ENCODE measurements around the gene SLC36A1.

Gene SLC36A1

GRCh38 chr5:151509231-151509630 lies 61.8 kb downstream of the SLC36A1 start:
- Histone ChIP-seq H3K27ac (ENCODE audit: low read depth, low read length) (no peak overlapping the region), H3K4me3 (ENCODE audit: low read length) (no peak overlapping the region), H3K27me3 (ENCODE audit: insufficient read depth, low read length) (no peaks in the 10 kb centered on the region), H3K9ac (ENCODE audit: low read depth, low read length) (no peak overlapping the region), H3K36me3 (ENCODE audit: insufficient read depth, low read length) (no peaks in the 10 kb centered on the region), H3K9me3 (ENCODE audit: insufficient read depth, low read depth, low read length) (no peaks in the 10 kb centered on the region), H3K4me1 (ENCODE audit: insufficient read depth, low read length) (no peaks in the 10 kb centered on the region)
- 81% methylated on average over 5 of the region's 5 CpGs for WGBS

GRCh38 chr5:151509836-151510235 lies 62.4 kb downstream of the SLC36A1 start:
- Histone ChIP-seq H3K9me3 (ENCODE audit: insufficient read depth, low read depth, low read length) (no peaks in the 10 kb centered on the region), H3K36me3 (ENCODE audit: insufficient read depth, low read length) (no peaks in the 10 kb centered on the region), H3K4me3 (ENCODE audit: low read length) (no peak overlapping the region), H3K27ac (ENCODE audit: low read depth, low read length) (no peak overlapping the region), H3K9ac (ENCODE audit: low read depth, low read length) (no peak overlapping the region), H3K4me1 (ENCODE audit: insufficient read depth, low read length) (no peaks in the 10 kb centered on the region), H3K27me3 (ENCODE audit: insufficient read depth, low read length) (no peaks in the 10 kb centered on the region)
- 97% methylated on average over 3 of the region's 3 CpGs for WGBS

- Histone ChIP-seq H3K27me3 (ENCODE audit: insufficient read depth, low read length) (no peaks in the 10 kb centered on the region), H3K4me3 (ENCODE audit: low read length) (no peak overlapping the region), H3K9ac (ENCODE audit: low read depth, low read length) (no peak overlapping the region), H3K4me1 (ENCODE audit: insufficient read depth, low read length) (no peaks in the 10 kb centered on the region), H3K9me3 (ENCODE audit: insufficient read depth, low read depth, low read length) (no peaks in the 10 kb centered on the region), H3K36me3 (ENCODE audit: insufficient read depth, low read length) (no peaks in the 10 kb centered on the region), H3K27ac (ENCODE audit: low read depth, low read length) (no peak overlapping the region)
- WGBS, result 94% methylated on average over 8 of the region's 8 CpGs
Observed at GRCh38 chr5:151517122-151517920, 69.9 kb downstream of the SLC36A1 start.

- Histone ChIP-seq H3K9me3 (ENCODE audit: insufficient read depth, low read depth, low read length) (no peaks in the 10 kb centered on the region), H3K27ac (ENCODE audit: low read depth, low read length) (no peak overlapping the region), H3K4me1 (ENCODE audit: insufficient read depth, low read length) (no peaks in the 10 kb centered on the region), H3K36me3 (ENCODE audit: insufficient read depth, low read length) (no peaks in the 10 kb centered on the region), H3K4me3 (ENCODE audit: low read length) (no peak overlapping the region), H3K27me3 (ENCODE audit: insufficient read depth, low read length) (no peaks in the 10 kb centered on the region), H3K9ac (ENCODE audit: low read depth, low read length) (no peak overlapping the region)
- 83% methylated on average over 6 of the region's 7 CpGs for WGBS
Observed at GRCh38 chr5:151520294-151520693, 72.9 kb downstream of the SLC36A1 start.

GRCh38 chr5:151522226-151522625 lies 74.8 kb downstream of the SLC36A1 start:
- H3K27me3 ChIP-seq (ENCODE audit: insufficient read depth, low read length), result no peaks in the 10 kb centered on the region
- 84% methylated on average over 5 of the region's 5 CpGs for WGBS
- H3K36me3 ChIP-seq (ENCODE audit: insufficient read depth, low read length), result no peaks in the 10 kb centered on the region
- H3K4me3 ChIP-seq (ENCODE audit: low read length), result no peak overlapping the region
- H3K27ac ChIP-seq (ENCODE audit: low read depth, low read length), result no peak overlapping the region
- H3K4me1 ChIP-seq (ENCODE audit: insufficient read depth, low read length), result no peaks in the 10 kb centered on the region
- no peaks in the 10 kb centered on the region for H3K9me3 ChIP-seq (ENCODE audit: insufficient read depth, low read depth, low read length)
- H3K9ac ChIP-seq (ENCODE audit: low read depth, low read length), result no peak overlapping the region

- Histone ChIP-seq H3K4me1 (ENCODE audit: insufficient read depth, low read length) (no peaks in the 10 kb centered on the region), H3K36me3 (ENCODE audit: insufficient read depth, low read length) (no peaks in the 10 kb centered on the region)
- 47% methylated on average over 2 of the region's 2 CpGs for WGBS
Observed at GRCh38 chr5:151523335-151523734, 75.9 kb downstream of the SLC36A1 start.

GRCh38 chr5:151528153-151528552 lies 80.8 kb downstream of the SLC36A1 start:
- Histone ChIP-seq H3K36me3 (ENCODE audit: insufficient read depth, low read length) (no peaks in the 10 kb centered on the region), H3K4me3 (ENCODE audit: low read length) (no peak overlapping the region), H3K9ac (ENCODE audit: low read depth, low read length) (no peak overlapping the region), H3K27me3 (ENCODE audit: insufficient read depth, low read length) (no peaks in the 10 kb centered on the region), H3K9me3 (ENCODE audit: insufficient read depth, low read depth, low read length) (no peaks in the 10 kb centered on the region), H3K27ac (ENCODE audit: low read depth, low read length) (no peak overlapping the region), H3K4me1 (ENCODE audit: insufficient read depth, low read length) (no peaks in the 10 kb centered on the region)
- 79% methylated on average over 2 of the region's 2 CpGs for WGBS

More at GRCh38 chr5:151523335-151523734, 75.9 kb downstream of the SLC36A1 start:
- Histone ChIP-seq H3K4me3 (ENCODE audit: low read length) (no peak overlapping the region), H3K9ac (ENCODE audit: low read depth, low read length) (no peak overlapping the region), H3K27ac (ENCODE audit: low read depth, low read length) (no peak overlapping the region), H3K27me3 (ENCODE audit: insufficient read depth, low read length) (no peaks in the 10 kb centered on the region), H3K9me3 (ENCODE audit: insufficient read depth, low read depth, low read length) (no peaks in the 10 kb centered on the region)

- 91% methylated on average over 7 of the region's 7 CpGs for WGBS
- H3K27ac ChIP-seq (ENCODE audit: low read depth, low read length), result no peak overlapping the region
- no peaks in the 10 kb centered on the region for H3K9me3 ChIP-seq (ENCODE audit: insufficient read depth, low read depth, low read length)
- H3K4me3 ChIP-seq (ENCODE audit: low read length), result no peak overlapping the region
- no peaks in the 10 kb centered on the region for H3K27me3 ChIP-seq (ENCODE audit: insufficient read depth, low read length)
- no peaks in the 10 kb centered on the region for H3K36me3 ChIP-seq (ENCODE audit: insufficient read depth, low read length)
- no peak overlapping the region for H3K9ac ChIP-seq (ENCODE audit: low read depth, low read length)
- H3K4me1 ChIP-seq (ENCODE audit: insufficient read depth, low read length), result no peaks in the 10 kb centered on the region
Observed at GRCh38 chr5:151528996-151529395, 81.6 kb downstream of the SLC36A1 start.

GRCh38 chr5:151531581-151531980 lies 84.2 kb downstream of the SLC36A1 start:
- no peak overlapping the region for H3K27ac ChIP-seq (ENCODE audit: low read depth, low read length)
- H3K36me3 ChIP-seq (ENCODE audit: insufficient read depth, low read length), result no peaks in the 10 kb centered on the region
- H3K9ac ChIP-seq (ENCODE audit: low read depth, low read length), result no peak overlapping the region
- H3K27me3 ChIP-seq (ENCODE audit: insufficient read depth, low read length), result no peaks in the 10 kb centered on the region
- no peaks in the 10 kb centered on the region for H3K4me1 ChIP-seq (ENCODE audit: insufficient read depth, low read length)
- no peaks in the 10 kb centered on the region for H3K9me3 ChIP-seq (ENCODE audit: insufficient read depth, low read depth, low read length)
- H3K4me3 ChIP-seq (ENCODE audit: low read length), result no peak overlapping the region
- WGBS, result 95% methylated on average over 30 of the region's 30 CpGs

GRCh38 chr5:151532416-151532815 lies 85.0 kb downstream of the SLC36A1 start:
- no peaks in the 10 kb centered on the region for H3K9me3 ChIP-seq (ENCODE audit: insufficient read depth, low read depth, low read length)
- no peak overlapping the region for H3K27ac ChIP-seq (ENCODE audit: low read depth, low read length)
- no peak overlapping the region for H3K9ac ChIP-seq (ENCODE audit: low read depth, low read length)
- WGBS, result 96% methylated on average over 4 of the region's 4 CpGs
- H3K4me3 ChIP-seq (ENCODE audit: low read length), result no peak overlapping the region
- H3K4me1 ChIP-seq (ENCODE audit: insufficient read depth, low read length), result no peaks in the 10 kb centered on the region
- no peaks in the 10 kb centered on the region for H3K36me3 ChIP-seq (ENCODE audit: insufficient read depth, low read length)
- H3K27me3 ChIP-seq (ENCODE audit: insufficient read depth, low read length), result no peaks in the 10 kb centered on the region

GRCh38 chr5:151534350-151534749 lies 86.9 kb downstream of the SLC36A1 start:
- Histone ChIP-seq H3K36me3 (ENCODE audit: insufficient read depth, low read length) (no peaks in the 10 kb centered on the region), H3K4me3 (ENCODE audit: low read length) (no peak overlapping the region), H3K9ac (ENCODE audit: low read depth, low read length) (no peak overlapping the region), H3K9me3 (ENCODE audit: insufficient read depth, low read depth, low read length) (no peaks in the 10 kb centered on the region), H3K27me3 (ENCODE audit: insufficient read depth, low read length) (no peaks in the 10 kb centered on the region), H3K4me1 (ENCODE audit: insufficient read depth, low read length) (no peaks in the 10 kb centered on the region), H3K27ac (ENCODE audit: low read depth, low read length) (no peak overlapping the region)
- WGBS, result 66% methylated on average over 11 of the region's 11 CpGs

GRCh38 chr5:151537044-151537443 lies 89.6 kb downstream of the SLC36A1 start:
- no peaks in the 10 kb centered on the region for H3K4me1 ChIP-seq (ENCODE audit: insufficient read depth, low read length)
- no peak overlapping the region for H3K4me3 ChIP-seq (ENCODE audit: low read length)
- H3K36me3 ChIP-seq (ENCODE audit: insufficient read depth, low read length), result no peaks in the 10 kb centered on the region
- no peak overlapping the region for H3K27ac ChIP-seq (ENCODE audit: low read depth, low read length)
- WGBS, result 73% methylated on average over 4 of the region's 4 CpGs
- no peak overlapping the region for H3K9ac ChIP-seq (ENCODE audit: low read depth, low read length)
- no peaks in the 10 kb centered on the region for H3K9me3 ChIP-seq (ENCODE audit: insufficient read depth, low read depth, low read length)
- H3K27me3 ChIP-seq (ENCODE audit: insufficient read depth, low read length), result no peaks in the 10 kb centered on the region
